Neural progenitor cell (in vitro differentiated cells): Measurements from ENCODE around the gene TIMP3. TPM values are rescaled to one million over a fixed set of nuclear protein-coding genes. Genes with fewer than 3 reads are reported as not detected.

Source experiments
- DNase-seq: peaks from one replicate; pipeline ENCODE4 v3.0.0-alpha.2; 2016; ENCODE audit warnings: low spot score
- H2AFZ ChIP-seq: fragments of 200-600 bp; sonication (generic); replicated peaks from 2 replicates; pipeline ENCODE4 v1.6.1; 2016; ENCODE audit warnings: antibody characterized with exemption
- H3F3A ChIP-seq: fragments of 200-600 bp; sonication (generic); 2 replicates; pipeline ENCODE4 v1.6.1; 2016; ENCODE audit warnings: antibody characterized with exemption, low read depth
- H3K27ac ChIP-seq: fragments of 200-600 bp; sonication (generic); 2 replicates; pipeline ENCODE4 v1.5.1; 2016; ENCODE audit warnings: mild to moderate bottlenecking
- H3K27me3 ChIP-seq: fragments of 200-600 bp; sonication (generic); 2 replicates; pipeline ENCODE4 v1.6.1; 2016; ENCODE audit warnings: mild to moderate bottlenecking, moderate library complexity
- H3K36me3 ChIP-seq: fragments of 200-600 bp; sonication (generic); 2 replicates; pipeline ENCODE4 v1.5.1; 2016
- H3K4me1 ChIP-seq: fragments of 200-600 bp; sonication (generic); 2 replicates; pipeline ENCODE4 v1.6.1; 2016; ENCODE audit warnings: mixed run types
- H3K4me2 ChIP-seq: fragments of 200-600 bp; sonication (generic); 2 replicates; pipeline ENCODE4 v1.6.1; 2016
- H3K4me3 ChIP-seq: fragments of 200-600 bp; sonication (generic); 2 replicates; pipeline ENCODE4 v1.5.1; 2016
- H3K79me2 ChIP-seq: fragments of 200-600 bp; sonication (generic); 2 replicates; pipeline ENCODE4 v1.6.1; 2016; ENCODE audit warnings: low read depth
- H3K9ac ChIP-seq: fragments of 200-600 bp; sonication (generic); 2 replicates; pipeline ENCODE4 v1.6.1; 2016
- H3K9me3 ChIP-seq: fragments of 200-600 bp; sonication (generic); 2 replicates; pipeline ENCODE4 v1.5.1; 2016; ENCODE audit warnings: low read depth
- H4K20me1 ChIP-seq: fragments of 200-600 bp; sonication (generic); 2 replicates; pipeline ENCODE4 v1.6.1; 2016; ENCODE audit warnings: low read depth
- H3K27ac Mint-ChIP-seq: 3 replicates; pipeline ENCODE4 v1.8.0; 2021; ENCODE audit warnings: mixed read lengths
- H3K27me3 Mint-ChIP-seq: 2 replicates; pipeline ENCODE4 v1.8.0; 2022; ENCODE audit warnings: low read depth, mild to moderate bottlenecking, inconsistent platforms, moderate library complexity, mixed read lengths; ENCODE audit not compliant: insufficient read depth
- H3K36me3 Mint-ChIP-seq: 3 replicates; pipeline ENCODE4 v1.8.0; 2021; ENCODE audit warnings: mixed read lengths
- H3K4me1 Mint-ChIP-seq: 3 replicates; pipeline ENCODE4 v1.8.0; 2021; ENCODE audit warnings: mixed read lengths
- H3K4me3 Mint-ChIP-seq: 3 replicates; pipeline ENCODE4 v1.8.0; 2021; ENCODE audit warnings: mild to moderate bottlenecking, moderate library complexity, mixed read lengths
- H3K9me3 Mint-ChIP-seq: 3 replicates; pipeline ENCODE4 v1.8.0; 2020; ENCODE audit warnings: mixed read lengths
- EZH2 ChIP-seq: fragments of 200-600 bp; sonication (generic); IDR thresholded peaks from 2 replicates; pipeline ENCODE4 v1.6.1; 2017; ENCODE audit warnings: antibody characterized with exemption, mild to moderate bottlenecking, moderate library complexity
- EZH2phosphoT487 ChIP-seq: fragments of 200-600 bp; sonication (generic); IDR thresholded peaks from 2 replicates; pipeline ENCODE4 v1.6.1; 2017; ENCODE audit warnings: antibody characterized with exemption
- total RNA-seq: library from RNA; depleted of rRNA; stranded (reverse); fragments of >200 nt; gene quantifications from 2 replicates; pipeline ENCODE4 v1.2.3, GENCODE V29; 2015; ENCODE audit warnings: low replicate concordance
- TF ChIP-seq, protein P1 (sequence below): fragments of 200-600 bp; sonication (generic); IDR thresholded peaks from 2 replicates; pipeline ENCODE4 v1.5.1; 2017; ENCODE audit warnings: antibody characterized with exemption, mild to moderate bottlenecking

Gene TIMP3
- total RNA-seq, 1 donor from 2014 or later = 6.3 TPM

DNA sequence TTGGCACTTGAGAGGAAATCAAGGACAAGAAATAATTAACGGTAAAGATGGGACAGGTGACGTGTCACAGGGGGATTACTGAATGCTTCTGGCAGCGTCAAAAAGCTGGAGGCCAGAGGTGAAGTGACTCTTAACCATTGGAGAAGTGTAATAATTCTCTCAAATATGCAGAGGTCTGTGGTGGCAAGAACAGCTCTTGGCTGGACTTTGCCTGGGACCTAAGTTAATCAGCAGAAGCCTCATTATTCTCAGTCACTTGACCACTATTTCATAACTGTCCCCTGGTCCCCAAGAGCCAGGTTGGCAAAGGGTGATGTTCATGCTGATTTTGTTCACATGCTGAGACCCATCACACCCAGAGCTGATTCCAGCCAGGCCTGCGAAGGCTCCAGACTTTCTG lies 72.9 kb downstream of the TIMP3 start:
- H3K9me3 Mint-ChIP-seq = no peaks in the 10 kb centered on the region
- no peak overlapping the region for H3K4me3 Mint-ChIP-seq

DNA sequence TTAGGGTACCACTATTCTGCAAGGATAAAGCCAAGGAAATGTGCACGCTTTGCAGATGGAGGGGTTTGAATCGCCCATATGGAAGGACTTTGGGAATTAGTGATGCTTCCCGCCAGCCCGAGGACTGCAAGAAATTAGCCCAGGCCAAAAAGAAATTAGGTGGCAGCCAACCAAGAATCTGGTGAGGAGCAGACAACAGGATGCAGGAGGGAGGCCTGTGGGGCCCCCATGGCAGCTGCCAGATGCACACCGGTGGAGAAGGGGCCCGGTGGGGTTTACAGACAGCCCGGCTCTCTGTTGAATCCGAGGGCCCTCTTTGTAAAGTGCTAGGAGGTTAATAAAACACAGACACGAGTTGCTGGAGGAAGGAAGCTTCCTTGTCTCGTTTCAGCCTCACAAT lies 73.5 kb downstream of the TIMP3 start:
- no peak overlapping the region for H2AFZ ChIP-seq
- Mint-ChIP-seq H3K27me3 (peaks cover 3% of the 10 kb centered on the region), H3K27ac (no peak overlapping the region), H3K9me3 (no peaks in the 10 kb centered on the region), H3K4me1 (peaks cover 3% of the 10 kb centered on the region), H3K36me3 (no peaks in the 10 kb centered on the region), H3K4me3 (no peak overlapping the region)
- H3F3A ChIP-seq = no peaks in the 10 kb centered on the region
- H3K27me3 ChIP-seq = no peaks in the 10 kb centered on the region
- no peak overlapping the region for H3K4me2 ChIP-seq
- H3K27ac ChIP-seq = no peak overlapping the region
- no peak for DNase-seq
- H3K36me3 ChIP-seq = no peaks in the 10 kb centered on the region
- H3K9me3 ChIP-seq = no peaks in the 10 kb centered on the region
- H4K20me1 ChIP-seq = no peaks in the 10 kb centered on the region
- H3K4me1 ChIP-seq = no peaks in the 10 kb centered on the region
- no peak overlapping the region for H3K4me3 ChIP-seq
- H3K79me2 ChIP-seq = no peaks in the 10 kb centered on the region
- no peak overlapping the region for H3K9ac ChIP-seq
- TF ChIP-seq EZH2 (no peak), EZH2phosphoT487 (no peak)
- TF ChIP-seq, protein P1, sequence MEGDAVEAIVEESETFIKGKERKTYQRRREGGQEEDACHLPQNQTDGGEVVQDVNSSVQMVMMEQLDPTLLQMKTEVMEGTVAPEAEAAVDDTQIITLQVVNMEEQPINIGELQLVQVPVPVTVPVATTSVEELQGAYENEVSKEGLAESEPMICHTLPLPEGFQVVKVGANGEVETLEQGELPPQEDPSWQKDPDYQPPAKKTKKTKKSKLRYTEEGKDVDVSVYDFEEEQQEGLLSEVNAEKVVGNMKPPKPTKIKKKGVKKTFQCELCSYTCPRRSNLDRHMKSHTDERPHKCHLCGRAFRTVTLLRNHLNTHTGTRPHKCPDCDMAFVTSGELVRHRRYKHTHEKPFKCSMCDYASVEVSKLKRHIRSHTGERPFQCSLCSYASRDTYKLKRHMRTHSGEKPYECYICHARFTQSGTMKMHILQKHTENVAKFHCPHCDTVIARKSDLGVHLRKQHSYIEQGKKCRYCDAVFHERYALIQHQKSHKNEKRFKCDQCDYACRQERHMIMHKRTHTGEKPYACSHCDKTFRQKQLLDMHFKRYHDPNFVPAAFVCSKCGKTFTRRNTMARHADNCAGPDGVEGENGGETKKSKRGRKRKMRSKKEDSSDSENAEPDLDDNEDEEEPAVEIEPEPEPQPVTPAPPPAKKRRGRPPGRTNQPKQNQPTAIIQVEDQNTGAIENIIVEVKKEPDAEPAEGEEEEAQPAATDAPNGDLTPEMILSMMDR = no peak

More for the DNA sequence above, 72.9 kb downstream of the TIMP3 start:
- Histone ChIP-seq H3K9me3 (no peaks in the 10 kb centered on the region), H3K9ac (no peak overlapping the region), H3K36me3 (no peaks in the 10 kb centered on the region), H3K4me2 (no peak overlapping the region), H3K4me3 (no peak overlapping the region), H3K79me2 (no peaks in the 10 kb centered on the region), H2AFZ (no peak overlapping the region), H4K20me1 (no peaks in the 10 kb centered on the region), H3F3A (no peaks in the 10 kb centered on the region), H3K27ac (no peak overlapping the region), H3K27me3 (no peaks in the 10 kb centered on the region), H3K4me1 (no peaks in the 10 kb centered on the region)
- H3K4me1 Mint-ChIP-seq = no peaks in the 10 kb centered on the region
- no peak for TF ChIP-seq EZH2
- no peak for TF ChIP-seq EZH2phosphoT487
- TF ChIP-seq, protein P1 = no peak
- peaks cover 3% of the 10 kb centered on the region for H3K27me3 Mint-ChIP-seq
- no peaks in the 10 kb centered on the region for H3K36me3 Mint-ChIP-seq
- H3K27ac Mint-ChIP-seq = no peak overlapping the region
- DNase-seq = no peak

DNA sequence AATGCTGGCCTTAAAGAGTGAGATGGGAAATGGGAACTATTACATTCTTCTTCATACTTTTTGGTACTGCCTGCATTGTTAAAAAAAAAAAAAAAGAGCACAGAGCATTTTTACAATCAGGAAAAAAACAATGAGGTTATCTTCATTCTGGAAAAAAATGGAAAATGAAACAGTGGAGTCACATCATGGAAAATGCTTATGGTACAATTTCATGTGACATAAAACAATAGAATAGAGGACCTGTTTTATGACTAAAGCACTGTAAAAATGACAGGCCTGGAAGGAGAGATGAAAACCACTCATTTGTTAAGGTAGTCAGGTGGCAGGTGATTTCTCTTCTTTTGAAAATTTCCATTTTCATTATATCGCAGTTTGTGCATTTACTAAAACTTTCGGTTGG lies 75.0 kb downstream of the TIMP3 start:
- Histone ChIP-seq H3K4me3 (no peak overlapping the region), H3K79me2 (no peaks in the 10 kb centered on the region), H3K36me3 (no peaks in the 10 kb centered on the region), H4K20me1 (no peaks in the 10 kb centered on the region), H3F3A (no peaks in the 10 kb centered on the region), H3K27ac (no peak overlapping the region), H3K9me3 (no peaks in the 10 kb centered on the region), H3K9ac (no peak overlapping the region), H3K27me3 (no peaks in the 10 kb centered on the region), H2AFZ (no peak overlapping the region), H3K4me2 (no peak overlapping the region), H3K4me1 (no peaks in the 10 kb centered on the region)
- Mint-ChIP-seq H3K27me3 (peaks cover 6% of the 10 kb centered on the region), H3K27ac (no peak overlapping the region), H3K9me3 (no peaks in the 10 kb centered on the region), H3K36me3 (no peaks in the 10 kb centered on the region), H3K4me1 (peaks cover 17% of the 10 kb centered on the region), H3K4me3 (no peak overlapping the region)
- TF ChIP-seq, protein P1 = no peak
- TF ChIP-seq EZH2 (no peak), EZH2phosphoT487 (no peak)
- DNase-seq = no peak
